Activated CD4-positive, alpha-beta T cell treated with anti-CD3 and anti-CD28 coated beads, Interleukin-2, amount 50 U/mL, for 16 hours (primary cell): Measurements from ENCODE around the gene KLC3.
"Not testable (repeated sequence)": the region's sequence is repeated elsewhere in the genome, so short reads cannot be mapped to it uniquely, and the experiment has no call there.

Experiments
- DNase-seq: peaks from one replicate; pipeline ENCODE4 v3.0.0-alpha.2; 2020

The KLC3 gene

GRCh38 chr19:45340232-45340898 lies at the start of gene KLC3:
Gene KLC3, plus strand, starts transcription at chr19:45340750. Its CDS starts 4,792 bp downstream, at chr19:45345542.
- DNase-seq: peak; percentile 12

- no peak for DNase-seq
Observed at GRCh38 chr19:45291834-45292233, 48.7 kb upstream of the KLC3 start.

- no peak for DNase-seq
Observed at GRCh38 chr19:45293682-45294081, 46.9 kb upstream of the KLC3 start.

GRCh38 chr19:45294291-45295029 lies 46.1 kb upstream of the KLC3 start:
- DNase-seq: no peak

GRCh38 chr19:45295873-45296272 lies 44.7 kb upstream of the KLC3 start:
- DNase-seq: no peak

GRCh38 chr19:45296355-45296754 lies 44.2 kb upstream of the KLC3 start:
- no peak for DNase-seq

GRCh38 chr19:45297674-45298073 lies 42.9 kb upstream of the KLC3 start:
- DNase-seq: no peak

GRCh38 chr19:45298264-45298663 lies 42.3 kb upstream of the KLC3 start:
- DNase-seq: no peak

- DNase-seq: no peak
Observed at GRCh38 chr19:45299719-45300118, 40.8 kb upstream of the KLC3 start.

- no peak for DNase-seq
Observed at GRCh38 chr19:45302416-45302815, 38.1 kb upstream of the KLC3 start.

- no peak for DNase-seq
Observed at GRCh38 chr19:45303269-45304060, 37.1 kb upstream of the KLC3 start.

- no peak for DNase-seq
Observed at GRCh38 chr19:45304141-45304926, 36.2 kb upstream of the KLC3 start.

GRCh38 chr19:45305007-45305406 lies 35.5 kb upstream of the KLC3 start:
- no peak for DNase-seq

- no peak for DNase-seq
Observed at GRCh38 chr19:45305421-45305820, 35.1 kb upstream of the KLC3 start.

GRCh38 chr19:45306040-45306439 lies 34.5 kb upstream of the KLC3 start:
- no peak for DNase-seq

GRCh38 chr19:45306518-45307027 lies 34.0 kb upstream of the KLC3 start:
- DNase-seq: no peak

GRCh38 chr19:45307361-45307760 lies 33.2 kb upstream of the KLC3 start:
- DNase-seq: no peak

GRCh38 chr19:45309322-45309721 lies 31.2 kb upstream of the KLC3 start:
- not testable (repeated sequence) for DNase-seq

GRCh38 chr19:45311621-45312020 lies 28.9 kb upstream of the KLC3 start:
- no peak for DNase-seq

GRCh38 chr19:45312285-45312684 lies 28.3 kb upstream of the KLC3 start:
- DNase-seq: not testable (repeated sequence)

GRCh38 chr19:45314708-45315245 lies 25.8 kb upstream of the KLC3 start:
- no peak for DNase-seq

- DNase-seq: no peak
Observed at GRCh38 chr19:45315304-45315703, 25.2 kb upstream of the KLC3 start.
